Stimulated activated CD8-positive, alpha-beta memory T cell treated with anti-CD3 and anti-CD28 coated beads, Interleukin-4, amount 100 ng/mL, for 24 hours (primary cell): ENCODE results near the gene ATXN1.

Source experiments
- DNase-seq: peaks from one replicate; pipeline ENCODE4 v3.0.0-alpha.2; 2020; ENCODE audit warnings: low read depth

Gene ATXN1

GRCh38 chr6:16249971-16250370 lies 511.3 kb downstream of the ATXN1 start:
- no peak for DNase-seq
